ENCODE measurements around the gene CD27. TPM values are rescaled to one million over a fixed set of nuclear protein-coding genes. Genes with fewer than 3 reads are reported as not detected.
"Not testable (repeated sequence)": the region's sequence is repeated elsewhere in the genome, so short reads cannot be mapped to it uniquely, and the experiment has no call there.

CD27 gene
- total RNA-seq, 1 experiment from 2014 or later, result 0.23 TPM

DNA sequence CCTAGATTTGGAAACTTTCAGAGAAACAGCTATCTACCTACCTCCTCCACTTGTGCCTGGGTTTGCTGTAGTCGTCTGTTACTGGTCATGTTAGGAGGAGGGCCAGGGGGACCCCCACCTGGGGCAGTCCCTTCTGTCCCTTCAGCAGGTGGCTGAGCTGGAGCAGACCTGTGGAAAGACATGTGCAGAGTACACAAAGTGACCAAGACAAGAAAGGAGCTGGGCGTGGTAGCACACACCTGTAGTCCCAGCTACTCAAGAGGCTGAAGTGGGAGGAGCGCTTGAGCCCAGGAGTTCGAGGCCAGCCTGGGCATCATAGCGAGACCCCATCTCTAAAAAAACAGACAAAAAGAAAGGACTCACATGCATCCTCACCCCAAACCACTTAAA lies 21.4 kb downstream of the CD27 start:
- Histone ChIP-seq H3K27me3 (ENCODE audit: control insufficient read depth, insufficient read depth, low read length) (no peaks in the 10 kb centered on the region), H3K9me3 (ENCODE audit: control insufficient read depth, insufficient read depth, low read depth, low read length) (no peaks in the 10 kb centered on the region), H3K36me3 (ENCODE audit: control insufficient read depth, insufficient read depth, low read length) (no peaks in the 10 kb centered on the region; the same call in none of the 2 replicates), H3K4me3 (ENCODE audit: low read depth in 2 of 2, low read length in 2 of 2) (no peak overlapping the region), H3K4me1 (ENCODE audit: control insufficient read depth, insufficient read depth, low read length) (peaks cover 11% of the 10 kb centered on the region), H3K27ac (ENCODE audit: low read length) (no peak overlapping the region)
- intact Hi-C loops (cut with micrococcal nuclease; ENCODE audit: unreplicated experiment) (loop anchor here (5.0 kb wide), 1 partner anchor 139 kb away; no protein-coding TSS in a partner anchor), in situ Hi-C loops (cut with HindIII; ENCODE audit: low pct_unique_long_range_greater_than_20kb, low sequenced_read_pairs) (no loop called here)
- ChIA-PET CTCF (interaction anchor here (0.7 to 1.5 kb wide), 3 partner anchors 89 to 143 kb away, joined by 4 to 7 read pairs (median 4); no protein-coding TSS in a partner anchor), POLR2A (interaction anchor here (0.6 kb wide), 1 partner anchor 407 kb away, joined by 3 read pairs; no protein-coding TSS in a partner anchor)
- DNase-seq (ENCODE audit: low read depth, low spot score) (no peak), ATAC-seq (no peak)
- BruUV-seq (replicated peaks), result no TSS peak
- TF ChIP-seq SIN3A (IDR thresholded peaks at IDR 0.05; ENCODE audit: borderline replicate concordance, insufficient read depth, low read depth, low read length) (no peak), CTCF (IDR thresholded peaks at IDR 0.05) (no peak), TCF7L2 (IDR thresholded peaks at IDR 0.05; ENCODE audit: low read depth, low read length) (no peak), POLR2AphosphoS5 (IDR thresholded peaks at IDR 0.05; ENCODE audit: low read depth, low read length) (no peak), REST (IDR thresholded peaks at IDR 0.05; ENCODE audit: insufficient read depth in 1 of 2, low read depth in 2 of 2, low read length in 1 of 2) (no peak)

DNA sequence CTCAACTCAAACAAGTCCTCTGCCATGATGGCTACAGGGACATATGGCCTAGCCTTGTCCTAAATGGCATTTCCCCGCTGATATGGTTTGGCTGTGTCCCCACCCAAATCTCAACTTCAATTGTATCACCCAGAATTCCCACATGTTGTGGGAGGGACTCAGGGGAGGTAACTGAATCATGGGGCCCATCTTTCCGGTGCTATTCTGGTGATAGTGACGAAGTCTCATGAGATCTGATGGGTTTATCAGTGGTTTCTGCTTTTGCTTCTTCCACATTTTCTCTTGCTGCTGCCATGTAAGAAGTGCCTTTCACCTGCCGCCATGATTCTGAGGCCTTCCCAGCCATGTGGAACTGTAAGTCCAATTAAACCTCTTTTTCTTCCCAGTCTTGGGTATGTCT lies 22.0 kb downstream of the CD27 start:
- CTCF ChIA-PET; BruUV-seq (replicated peaks); POLR2A ChIA-PET; H3K27me3 ChIP-seq (ENCODE audit: control insufficient read depth, insufficient read depth, low read length); H3K9me3 ChIP-seq (ENCODE audit: control insufficient read depth, insufficient read depth, low read depth, low read length); H3K36me3 ChIP-seq (ENCODE audit: control insufficient read depth, insufficient read depth, low read length); H3K4me3 ChIP-seq (ENCODE audit: low read depth in 2 of 2, low read length in 2 of 2); DNase-seq (ENCODE audit: low read depth, low spot score); ATAC-seq; H3K27ac ChIP-seq (ENCODE audit: low read length); in situ Hi-C loops (cut with HindIII; ENCODE audit: low pct_unique_long_range_greater_than_20kb, low sequenced_read_pairs): not testable (repeated sequence)
- H3K4me1 ChIP-seq (ENCODE audit: control insufficient read depth, insufficient read depth, low read length), result peaks cover 14% of the 10 kb centered on the region
- intact Hi-C loops (cut with micrococcal nuclease; ENCODE audit: unreplicated experiment), result loop anchor here (5.0 kb wide), 1 partner anchor 139 kb away; no protein-coding TSS in a partner anchor

DNA sequence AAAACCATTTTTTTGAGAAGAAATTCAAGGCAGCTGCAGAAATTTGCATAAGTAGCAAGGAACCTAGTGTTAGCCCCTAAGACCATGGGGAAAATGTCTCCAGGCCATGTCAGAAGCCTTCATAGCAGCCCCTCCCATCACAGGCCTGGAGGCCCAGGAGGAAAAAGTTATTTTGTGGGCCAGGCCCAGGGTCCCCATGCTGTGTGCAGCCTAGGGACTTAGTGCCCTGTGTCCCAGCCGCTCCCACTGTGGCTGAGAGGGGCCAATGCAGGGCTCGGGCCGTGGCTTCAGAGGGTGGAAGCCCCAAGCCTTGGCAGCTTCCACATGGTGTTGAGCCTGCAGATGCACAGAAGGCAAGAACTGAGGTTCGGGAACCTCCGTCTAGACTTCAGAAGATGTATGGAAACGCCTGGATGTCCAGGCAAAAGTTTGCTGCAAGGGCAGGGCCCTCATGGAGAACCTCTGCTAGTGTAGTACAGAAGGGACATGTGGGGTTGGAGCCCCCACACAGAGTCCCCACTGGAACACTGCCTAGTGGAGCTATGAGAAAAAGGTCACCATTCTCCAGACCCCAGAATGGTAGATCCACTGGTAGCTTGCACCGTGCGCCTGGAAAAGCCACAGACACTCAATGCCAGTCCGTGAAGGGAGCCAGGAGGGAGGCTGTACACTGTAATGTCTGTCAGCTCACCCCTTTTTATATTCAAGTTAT lies 23.0 kb downstream of the CD27 start:
- ATAC-seq; POLR2A ChIA-PET; H3K27me3 ChIP-seq (ENCODE audit: control insufficient read depth, insufficient read depth, low read length); H3K27ac ChIP-seq (ENCODE audit: low read length); H3K4me3 ChIP-seq (ENCODE audit: low read depth in 2 of 2, low read length in 2 of 2); DNase-seq (ENCODE audit: low read depth, low spot score); BruUV-seq (replicated peaks); CTCF ChIA-PET; in situ Hi-C loops (cut with HindIII; ENCODE audit: low pct_unique_long_range_greater_than_20kb, low sequenced_read_pairs); H3K36me3 ChIP-seq (ENCODE audit: control insufficient read depth, insufficient read depth, low read length); H3K9me3 ChIP-seq (ENCODE audit: control insufficient read depth, insufficient read depth, low read depth, low read length): not testable (repeated sequence)
- peaks cover 14% of the 10 kb centered on the region for H3K4me1 ChIP-seq (ENCODE audit: control insufficient read depth, insufficient read depth, low read length)
- intact Hi-C loops (cut with micrococcal nuclease; ENCODE audit: unreplicated experiment), result loop anchor here (5.0 kb wide), 1 partner anchor 140 kb away; no protein-coding TSS in a partner anchor
